HEK293 (cell line): ENCODE data around the gene GPSM1.

ENCODE experiments used
- CTCF ChIA-PET: fragments of 350-600 bp; formaldehyde crosslinking; extraction: SDS; loops from one replicate; lab custom pipeline; 2021; ENCODE audit warnings: antibody characterized with exemption; lab: Yijun Ruan, JAX
- POLR2A ChIA-PET: fragments of 300-600 bp; formaldehyde crosslinking; extraction: SDS; loops from one replicate; lab custom pipeline; 2020; ENCODE audit warnings: antibody characterized with exemption, inconsistent platforms; lab: Yijun Ruan, JAX
- H3K27ac ChIP-seq: fragments of 200-500 bp; sonication (Bioruptor generic); 2 replicates; pipeline ENCODE4 v1.5.1; 2014; ENCODE audit warnings: low read depth, low read length, control low read depth, inconsistent platforms; ENCODE audit errors: extremely low read depth
- H3K36me3 ChIP-seq, 2 experiments: fragments of 200-500 bp in 1 of 2; sonication (Bioruptor generic) in 1 of 2; 1 replicate in 1 of 2; 2 replicates in 1 of 2; pipeline ENCODE4 v1.5.1; 2014 to 2017; ENCODE audit warnings: inconsistent platforms in 2 of 2, low read length in 2 of 2; ENCODE audit not compliant: control insufficient read depth in 2 of 2, insufficient read depth in 1 of 2
- H3K4me1 ChIP-seq: fragments of 200-500 bp; sonication (Bioruptor generic); 2 replicates; pipeline ENCODE4 v1.5.1; 2014; ENCODE audit warnings: mild to moderate bottlenecking, low read length, inconsistent platforms; ENCODE audit not compliant: control insufficient read depth, insufficient read depth
- H3K4me3 ChIP-seq: 2 replicates; pipeline ENCODE4 v1.5.1; 2011; ENCODE audit warnings: low read depth, mild to moderate bottlenecking, control low read depth, low read length, moderate library complexity
- H3K9me3 ChIP-seq: fragments of 200-500 bp; sonication (Bioruptor generic); 2 replicates; pipeline ENCODE4 v1.5.1; 2014; ENCODE audit warnings: low read depth, low read length, inconsistent platforms; ENCODE audit not compliant: control insufficient read depth, insufficient read depth
- HOXD13 ChIP-seq: sonication (generic); formaldehyde crosslinking; IDR thresholded peaks from 2 replicates; pipeline ENCODE4 v1.8.0; 2022; ENCODE audit warnings: missing genetic modification reagents, borderline replicate concordance
- YY2 ChIP-seq: fragments of 450-650 bp; formaldehyde crosslinking; IDR thresholded peaks from 2 replicates; pipeline ENCODE4 v1.5.1; 2016; ENCODE audit warnings: missing biosample characterization, missing genetic modification characterization
- ZBTB7A ChIP-seq: fragments of 450-650 bp; formaldehyde crosslinking; IDR thresholded peaks from 2 replicates; pipeline ENCODE4 v1.5.1; 2016; ENCODE audit warnings: low read depth, missing biosample characterization, missing genetic modification characterization
- ZBTB8A ChIP-seq: fragments of 450-650 bp; formaldehyde crosslinking; IDR thresholded peaks from 2 replicates; pipeline ENCODE4 v1.5.1; 2016; ENCODE audit warnings: missing biosample characterization, missing genetic modification characterization
- ZFP3 ChIP-seq: fragments of 450-650 bp; formaldehyde crosslinking; IDR thresholded peaks from 2 replicates; pipeline ENCODE4 v1.5.1; 2016; ENCODE audit warnings: low read depth, missing biosample characterization, missing genetic modification characterization
- ZNF114 ChIP-seq: fragments of 450-650 bp; formaldehyde crosslinking; IDR thresholded peaks from 2 replicates; pipeline ENCODE4 v1.5.0; 2017; ENCODE audit warnings: missing biosample characterization, missing genetic modification characterization
- ZNF140 ChIP-seq: fragments of 450-650 bp; formaldehyde crosslinking; IDR thresholded peaks from 2 replicates; pipeline ENCODE4 v1.5.1; 2016; ENCODE audit warnings: missing biosample characterization, missing genetic modification characterization
- ZNF184 ChIP-seq: fragments of 450-650 bp; IDR thresholded peaks from 2 replicates; pipeline ENCODE4 v1.5.1; 2018; ENCODE audit warnings: missing biosample characterization, mild to moderate bottlenecking, missing genetic modification characterization
- ZNF292 ChIP-seq: fragments of 450-650 bp; formaldehyde crosslinking; IDR thresholded peaks from 2 replicates; pipeline ENCODE4 v1.5.1; 2016; ENCODE audit warnings: low read depth, missing biosample characterization, missing genetic modification characterization, borderline replicate concordance
- ZNF302 ChIP-seq: fragments of 450-650 bp; formaldehyde crosslinking; IDR thresholded peaks from 2 replicates; pipeline ENCODE4 v1.5.1; 2016; ENCODE audit warnings: missing biosample characterization, missing genetic modification characterization, low read depth
- ZNF354C ChIP-seq: fragments of 450-650 bp; formaldehyde crosslinking; IDR thresholded peaks from 2 replicates; pipeline ENCODE4 v1.5.1; 2016; ENCODE audit warnings: missing biosample characterization, missing genetic modification characterization, low read depth, borderline replicate concordance
- ZNF394 ChIP-seq: fragments of 450-650 bp; formaldehyde crosslinking; IDR thresholded peaks from 2 replicates; pipeline ENCODE4 v1.5.1; 2016; ENCODE audit warnings: missing biosample characterization, missing genetic modification characterization, mild to moderate bottlenecking, moderate library complexity, borderline replicate concordance
- ZNF423 ChIP-seq: fragments of 450-650 bp; formaldehyde crosslinking; IDR thresholded peaks from 2 replicates; pipeline ENCODE4 v1.5.1; 2016; ENCODE audit warnings: missing biosample characterization, missing genetic modification characterization
- ZNF501 ChIP-seq: fragments of 450-650 bp; formaldehyde crosslinking; IDR thresholded peaks from 2 replicates; pipeline ENCODE4 v1.5.1; 2016; ENCODE audit warnings: missing biosample characterization, missing genetic modification characterization
- ZNF510 ChIP-seq: fragments of 450-650 bp; formaldehyde crosslinking; IDR thresholded peaks from 2 replicates; pipeline ENCODE4 v1.5.1; 2018; ENCODE audit warnings: mild to moderate bottlenecking, missing genetic modification characterization, missing biosample characterization; ENCODE audit not compliant: insufficient replicate concordance
- ZNF521 ChIP-seq: fragments of 450-650 bp; formaldehyde crosslinking; IDR thresholded peaks from 2 replicates; pipeline ENCODE4 v1.5.1; 2017; ENCODE audit warnings: missing biosample characterization, mild to moderate bottlenecking, missing genetic modification characterization
- ZNF549 ChIP-seq: fragments of 450-650 bp; IDR thresholded peaks from 2 replicates; pipeline ENCODE4 v1.5.1; 2018; ENCODE audit warnings: missing biosample characterization, missing genetic modification characterization, mild to moderate bottlenecking, inconsistent platforms, moderate library complexity
- ZNF747 ChIP-seq: fragments of 450-650 bp; formaldehyde crosslinking; IDR thresholded peaks from 2 replicates; pipeline ENCODE4 v1.5.1; 2016; ENCODE audit warnings: missing biosample characterization, missing genetic modification characterization
- ZNF830 ChIP-seq: fragments of 450-650 bp; IDR thresholded peaks from 2 replicates; pipeline ENCODE4 v1.5.0; 2018; ENCODE audit warnings: missing biosample characterization, missing genetic modification characterization, low read depth, mild to moderate bottlenecking, moderate library complexity
- ZXDB ChIP-seq: fragments of 450-650 bp; formaldehyde crosslinking; IDR thresholded peaks from 2 replicates; pipeline ENCODE4 v1.5.1; 2016; ENCODE audit warnings: missing biosample characterization, missing genetic modification characterization
- TF ChIP-seq, protein P1 (sequence below): fragments of 450-650 bp; formaldehyde crosslinking; IDR thresholded peaks from 2 replicates; pipeline ENCODE4 v1.5.1; 2016; ENCODE audit warnings: missing biosample characterization, missing genetic modification characterization
- TF ChIP-seq, protein P2 (sequence below): fragments of 450-650 bp; formaldehyde crosslinking; IDR thresholded peaks from 2 replicates; pipeline ENCODE4; 2016; ENCODE audit warnings: missing biosample characterization, missing genetic modification characterization
- TF ChIP-seq, protein P3 (sequence below): fragments of 450-650 bp; formaldehyde crosslinking; IDR thresholded peaks from 2 replicates; pipeline ENCODE4 v1.5.1; 2017; ENCODE audit warnings: missing biosample characterization, missing genetic modification characterization
- TF ChIP-seq, protein P4 (sequence below): fragments of 450-650 bp; formaldehyde crosslinking; IDR thresholded peaks from 2 replicates; pipeline ENCODE4 v1.5.1; 2016; ENCODE audit warnings: missing biosample characterization, missing genetic modification characterization

GPSM1 gene

DNA sequence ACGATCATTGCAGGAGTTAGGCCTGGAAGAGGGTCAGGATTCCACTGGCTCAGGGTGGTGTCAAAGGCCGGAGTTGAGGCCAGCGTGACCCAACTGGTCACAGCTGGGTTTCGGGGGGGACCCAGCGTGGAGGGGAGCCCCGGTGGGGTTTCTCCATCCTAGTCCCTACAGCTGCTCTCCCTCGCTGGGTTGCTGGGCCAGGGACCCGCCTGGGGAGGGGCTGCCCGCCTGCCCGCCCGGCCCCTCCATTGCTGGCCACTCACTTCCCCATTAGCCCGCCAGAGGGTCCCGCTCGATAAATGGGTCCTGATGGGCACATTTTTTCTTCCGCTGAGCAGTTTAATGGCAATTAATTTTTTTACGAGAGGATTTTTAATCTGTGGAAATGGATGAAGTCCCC, 32.3 kb upstream of the GPSM1 start (continued):
- no peak for TF ChIP-seq ZNF830 (tag by site-specific recombination)
- no peak for TF ChIP-seq ZNF354C (tag by site-specific recombination)
- no peak for TF ChIP-seq HOXD13 (CRISPR knock-in tag)
- TF ChIP-seq, protein P1, sequence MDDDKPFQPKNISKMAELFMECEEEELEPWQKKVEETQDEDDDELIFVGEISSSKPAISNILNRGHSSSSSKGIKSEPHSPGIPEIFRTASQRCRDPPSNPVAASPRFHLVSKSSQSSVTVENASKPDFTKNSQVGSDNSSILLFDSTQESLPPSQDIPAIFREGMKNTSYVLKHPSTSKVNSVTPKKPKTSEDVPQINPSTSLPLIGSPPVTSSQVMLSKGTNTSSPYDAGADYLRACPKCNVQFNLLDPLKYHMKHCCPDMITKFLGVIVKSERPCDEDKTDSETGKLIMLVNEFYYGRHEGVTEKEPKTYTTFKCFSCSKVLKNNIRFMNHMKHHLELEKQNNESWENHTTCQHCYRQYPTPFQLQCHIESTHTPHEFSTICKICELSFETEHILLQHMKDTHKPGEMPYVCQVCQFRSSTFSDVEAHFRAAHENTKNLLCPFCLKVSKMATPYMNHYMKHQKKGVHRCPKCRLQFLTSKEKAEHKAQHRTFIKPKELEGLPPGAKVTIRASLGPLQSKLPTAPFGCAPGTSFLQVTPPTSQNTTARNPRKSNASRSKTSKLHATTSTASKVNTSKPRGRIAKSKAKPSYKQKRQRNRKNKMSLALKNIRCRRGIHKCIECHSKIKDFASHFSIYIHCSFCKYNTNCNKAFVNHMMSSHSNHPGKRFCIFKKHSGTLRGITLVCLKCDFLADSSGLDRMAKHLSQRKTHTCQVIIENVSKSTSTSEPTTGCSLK (tag by site-specific recombination), result no peak
- TF ChIP-seq ZBTB7A (tag by site-specific recombination), result no peak
- no peak for TF ChIP-seq ZNF747 (tag by site-specific recombination)
- TF ChIP-seq, protein P2, sequence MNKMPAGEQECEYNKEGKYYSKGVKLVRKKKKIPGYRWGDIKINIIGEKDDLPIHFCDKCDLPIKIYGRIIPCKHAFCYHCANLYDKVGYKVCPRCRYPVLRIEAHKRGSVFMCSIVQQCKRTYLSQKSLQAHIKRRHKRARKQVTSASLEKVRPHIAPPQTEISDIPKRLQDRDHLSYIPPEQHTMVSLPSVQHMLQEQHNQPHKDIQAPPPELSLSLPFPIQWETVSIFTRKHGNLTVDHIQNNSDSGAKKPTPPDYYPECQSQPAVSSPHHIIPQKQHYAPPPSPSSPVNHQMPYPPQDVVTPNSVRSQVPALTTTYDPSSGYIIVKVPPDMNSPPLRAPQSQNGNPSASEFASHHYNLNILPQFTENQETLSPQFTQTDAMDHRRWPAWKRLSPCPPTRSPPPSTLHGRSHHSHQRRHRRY (tag by site-specific recombination), result no peak
- TF ChIP-seq ZNF423, result no peak
- TF ChIP-seq, all 188 proteins: peak for 0

DNA sequence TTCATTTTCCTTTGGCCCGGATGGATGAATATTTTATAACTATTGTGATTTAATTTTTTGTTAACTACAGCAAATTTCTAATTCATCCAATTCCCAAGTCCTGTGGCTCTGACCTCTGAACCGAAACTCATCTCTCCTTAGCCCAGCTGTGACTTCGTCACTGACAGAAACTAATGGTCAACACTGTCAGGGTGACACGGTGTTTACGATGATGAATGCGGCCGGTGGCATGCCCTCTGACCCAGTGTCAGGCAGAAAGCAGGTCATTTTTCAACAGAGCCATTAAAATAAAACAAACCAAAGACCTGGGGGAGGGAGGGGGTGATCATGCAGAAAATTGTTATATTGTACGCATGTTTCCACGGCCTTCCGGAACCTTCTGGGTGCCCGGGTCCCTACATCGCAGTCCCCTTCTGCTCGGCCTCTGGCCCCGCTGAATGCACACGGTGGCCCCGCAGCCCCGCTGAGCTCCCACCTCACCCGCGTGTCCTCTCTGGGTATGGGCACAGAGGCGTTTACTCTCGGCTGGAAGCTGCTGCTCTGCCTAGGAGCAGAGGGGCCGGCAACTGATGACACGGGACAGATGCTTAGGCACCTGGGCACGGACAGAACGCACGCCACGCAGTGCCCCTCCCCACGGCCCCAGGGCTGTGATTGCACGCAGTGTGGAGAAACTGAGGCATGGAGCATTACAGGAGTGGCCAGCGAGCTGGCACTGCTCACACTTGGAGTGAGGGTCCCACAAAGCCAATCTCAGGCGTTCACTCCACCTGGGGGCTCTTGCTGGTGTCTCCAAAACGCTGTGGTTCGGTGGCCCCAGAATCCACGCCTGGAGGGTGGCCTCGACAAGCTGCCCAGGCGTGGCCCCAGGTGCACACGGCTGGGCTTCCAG, 31.6 kb upstream of the GPSM1 start:
- H3K4me3 ChIP-seq, result no peak overlapping the region
- TF ChIP-seq ZNF521 (tag by site-specific recombination) (no peak), ZNF501 (tag by site-specific recombination) (no peak), ZFP3 (tag by site-specific recombination) (no peak), ZNF549 (no peak), ZXDB (tag by site-specific recombination) (no peak), ZNF114 (tag by site-specific recombination) (no peak), ZNF140 (tag by site-specific recombination) (no peak), ZBTB8A (tag by site-specific recombination) (no peak), ZNF292 (no peak), ZNF510 (tag by site-specific recombination) (no peak), ZNF302 (tag by site-specific recombination) (no peak), YY2 (tag by site-specific recombination) (no peak), ZNF394 (tag by site-specific recombination) (no peak), ZNF184 (no peak)
- TF ChIP-seq, protein P3, sequence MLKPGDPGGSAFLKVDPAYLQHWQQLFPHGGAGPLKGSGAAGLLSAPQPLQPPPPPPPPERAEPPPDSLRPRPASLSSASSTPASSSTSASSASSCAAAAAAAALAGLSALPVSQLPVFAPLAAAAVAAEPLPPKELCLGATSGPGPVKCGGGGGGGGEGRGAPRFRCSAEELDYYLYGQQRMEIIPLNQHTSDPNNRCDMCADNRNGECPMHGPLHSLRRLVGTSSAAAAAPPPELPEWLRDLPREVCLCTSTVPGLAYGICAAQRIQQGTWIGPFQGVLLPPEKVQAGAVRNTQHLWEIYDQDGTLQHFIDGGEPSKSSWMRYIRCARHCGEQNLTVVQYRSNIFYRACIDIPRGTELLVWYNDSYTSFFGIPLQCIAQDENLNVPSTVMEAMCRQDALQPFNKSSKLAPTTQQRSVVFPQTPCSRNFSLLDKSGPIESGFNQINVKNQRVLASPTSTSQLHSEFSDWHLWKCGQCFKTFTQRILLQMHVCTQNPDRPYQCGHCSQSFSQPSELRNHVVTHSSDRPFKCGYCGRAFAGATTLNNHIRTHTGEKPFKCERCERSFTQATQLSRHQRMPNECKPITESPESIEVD, result no peak
- TF ChIP-seq, protein P4, sequence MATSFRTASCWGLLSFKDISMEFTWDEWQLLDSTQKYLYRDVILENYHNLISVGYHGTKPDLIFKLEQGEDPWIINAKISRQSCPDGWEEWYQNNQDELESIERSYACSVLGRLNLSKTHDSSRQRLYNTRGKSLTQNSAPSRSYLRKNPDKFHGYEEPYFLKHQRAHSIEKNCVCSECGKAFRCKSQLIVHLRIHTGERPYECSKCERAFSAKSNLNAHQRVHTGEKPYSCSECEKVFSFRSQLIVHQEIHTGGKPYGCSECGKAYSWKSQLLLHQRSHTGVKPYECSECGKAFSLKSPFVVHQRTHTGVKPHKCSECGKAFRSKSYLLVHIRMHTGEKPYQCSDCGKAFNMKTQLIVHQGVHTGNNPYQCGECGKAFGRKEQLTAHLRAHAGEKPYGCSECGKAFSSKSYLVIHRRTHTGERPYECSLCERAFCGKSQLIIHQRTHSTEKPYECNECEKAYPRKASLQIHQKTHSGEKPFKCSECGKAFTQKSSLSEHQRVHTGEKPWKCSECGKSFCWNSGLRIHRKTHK (tag by site-specific recombination), result no peak
- TF ChIP-seq, all 188 proteins: peak for 0
- Histone ChIP-seq H3K36me3 (no peaks in the 10 kb centered on the region), H3K27ac (no peak overlapping the region), H3K9me3 (no peaks in the 10 kb centered on the region), H3K4me1 (no peaks in the 10 kb centered on the region)
- CTCF ChIA-PET, result interaction anchor here (0.7 to 1.5 kb wide), 2 partner anchors 11 to 13 kb away, joined by 3 to 11 read pairs; no protein-coding TSS in a partner anchor
- POLR2A ChIA-PET, result no interaction called here
